Activated CD4-positive, alpha-beta T cell treated with anti-CD3 and anti-CD28 coated beads for 1 hour (primary cell): ENCODE data around the gene CYP2B6.
"Not testable (repeated sequence)": the region's sequence is repeated elsewhere in the genome, so short reads cannot be mapped to it uniquely, and the experiment has no call there.

ENCODE experiments used
- DNase-seq: peaks from one replicate; pipeline ENCODE4 v3.0.0-alpha.2; 2020

CYP2B6 gene

DNA sequence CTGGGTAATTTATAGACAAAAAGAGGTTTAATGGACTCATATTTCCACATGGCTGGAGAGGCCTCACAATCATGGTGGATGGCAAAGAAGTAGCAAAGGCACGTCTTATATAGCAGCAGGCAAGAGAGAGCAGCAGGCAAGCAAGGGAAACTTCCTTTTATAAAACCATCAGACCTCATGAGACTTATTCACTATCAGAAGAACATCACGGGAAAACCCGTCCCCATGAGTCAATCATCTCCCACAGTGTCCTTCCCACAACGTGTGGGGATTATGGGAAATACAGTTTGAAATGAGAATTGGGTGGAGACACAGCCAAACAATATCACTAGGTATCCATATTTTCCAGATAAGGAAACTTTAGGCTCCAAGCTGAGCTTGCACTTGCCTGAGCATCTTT, 9.5 kb upstream of the CYP2B6 start:
- no peak for DNase-seq

DNA sequence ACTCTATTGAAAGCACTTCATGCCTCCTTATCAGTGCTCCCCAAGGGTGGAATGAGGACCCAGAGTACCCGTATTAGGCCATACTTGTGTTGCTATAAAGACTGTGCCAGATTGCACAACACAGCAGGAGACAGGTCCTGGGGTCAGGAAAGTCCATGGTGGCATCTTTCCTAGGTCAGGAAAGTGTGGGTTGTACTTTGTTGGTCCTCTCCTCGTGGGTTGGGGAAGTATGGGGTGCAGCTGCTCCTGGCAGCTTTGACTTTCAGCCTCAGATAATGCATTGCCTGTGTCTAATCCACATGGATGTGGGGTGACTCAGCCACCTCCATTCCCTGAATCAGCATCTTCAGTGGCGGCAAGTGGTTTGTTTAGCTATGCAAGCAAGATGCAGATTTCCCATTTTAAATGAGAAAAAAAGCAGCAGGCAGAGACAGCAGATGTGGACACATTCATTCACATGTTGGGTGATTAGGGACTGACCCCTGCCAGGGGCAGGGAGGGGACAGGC, 8.4 kb upstream of the CYP2B6 start:
- no peak for DNase-seq

DNA sequence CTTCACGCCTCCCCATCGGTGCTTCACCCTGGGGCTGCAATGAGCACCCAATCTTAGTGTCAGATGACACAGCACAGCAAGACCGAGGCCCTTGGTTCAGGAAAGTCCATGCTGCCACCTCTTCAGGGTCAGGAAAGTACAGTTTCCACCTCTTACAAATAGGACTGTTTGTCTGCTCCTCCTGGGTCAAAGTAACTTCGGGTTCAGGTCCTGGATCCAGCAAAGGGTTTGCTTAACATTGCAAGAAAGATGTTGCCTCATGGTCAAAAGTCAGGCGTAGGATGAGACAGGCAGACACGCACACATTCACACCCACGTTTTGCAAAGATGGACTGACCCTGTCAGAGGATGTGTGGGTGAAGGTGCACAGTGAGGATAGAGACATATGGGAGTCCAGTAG, 1.6 kb upstream of the CYP2B6 start:
- no peak for DNase-seq

DNA sequence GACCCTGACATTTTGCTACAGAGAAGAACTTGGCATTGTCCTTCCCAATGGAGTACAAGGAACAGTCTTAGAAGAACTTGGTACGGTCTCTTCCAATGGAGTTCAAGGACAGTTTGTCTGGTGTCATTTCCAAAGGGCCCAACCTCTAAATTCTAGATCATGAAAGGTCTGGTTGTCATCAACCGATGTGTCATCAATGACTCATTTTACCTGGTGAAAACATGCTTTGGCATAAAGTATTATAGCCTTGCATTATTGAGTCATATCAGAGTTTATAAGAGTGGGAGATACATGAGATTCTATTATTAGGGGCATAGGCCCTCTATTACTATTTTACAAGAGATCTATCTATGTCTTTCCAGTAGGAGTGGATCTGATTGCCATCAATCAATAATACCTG, 4.3 kb downstream of the CYP2B6 start:
- no peak for DNase-seq

DNA sequence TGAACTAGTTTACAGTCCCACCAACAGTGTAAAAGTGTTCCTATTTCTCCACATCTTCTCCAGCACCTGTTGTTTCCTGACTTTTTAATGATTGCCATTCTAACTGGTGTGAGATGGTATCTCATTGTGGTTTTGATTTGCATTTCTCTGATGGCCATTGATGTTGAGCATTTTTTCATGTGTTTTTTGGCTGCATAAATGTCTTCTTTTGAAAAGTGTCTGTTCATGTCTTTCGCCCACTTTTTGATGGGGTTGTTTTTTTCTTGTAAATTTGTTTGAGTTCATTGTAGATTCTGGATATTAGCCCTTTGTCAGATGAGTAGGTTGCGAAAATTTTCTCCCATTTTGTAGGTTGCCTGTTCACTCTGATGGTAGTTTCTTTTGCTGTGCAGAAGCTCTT, 7.9 kb downstream of the CYP2B6 start:
- DNase-seq, result not testable (repeated sequence)

DNA sequence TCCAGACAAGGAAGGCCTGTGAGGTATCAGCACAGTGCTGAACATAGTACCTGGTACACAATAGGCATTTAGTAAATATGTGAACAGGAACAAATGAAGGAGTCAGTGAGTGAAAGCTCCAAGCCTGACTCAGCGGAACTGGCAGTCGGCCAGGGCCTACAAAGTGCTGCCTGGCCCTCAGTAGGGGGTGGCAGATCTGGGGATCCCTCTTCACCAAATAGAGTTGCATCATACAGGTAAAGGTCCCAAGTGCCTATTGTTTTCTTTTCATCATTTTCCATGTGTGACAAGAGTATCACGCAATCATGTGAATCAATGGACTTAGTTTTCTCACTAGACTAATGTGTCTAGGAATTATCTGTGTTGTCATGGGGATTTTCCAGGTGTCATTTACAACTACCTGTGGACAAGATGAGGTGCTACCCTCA, 9.2 kb downstream of the CYP2B6 start:
- no peak for DNase-seq

DNA sequence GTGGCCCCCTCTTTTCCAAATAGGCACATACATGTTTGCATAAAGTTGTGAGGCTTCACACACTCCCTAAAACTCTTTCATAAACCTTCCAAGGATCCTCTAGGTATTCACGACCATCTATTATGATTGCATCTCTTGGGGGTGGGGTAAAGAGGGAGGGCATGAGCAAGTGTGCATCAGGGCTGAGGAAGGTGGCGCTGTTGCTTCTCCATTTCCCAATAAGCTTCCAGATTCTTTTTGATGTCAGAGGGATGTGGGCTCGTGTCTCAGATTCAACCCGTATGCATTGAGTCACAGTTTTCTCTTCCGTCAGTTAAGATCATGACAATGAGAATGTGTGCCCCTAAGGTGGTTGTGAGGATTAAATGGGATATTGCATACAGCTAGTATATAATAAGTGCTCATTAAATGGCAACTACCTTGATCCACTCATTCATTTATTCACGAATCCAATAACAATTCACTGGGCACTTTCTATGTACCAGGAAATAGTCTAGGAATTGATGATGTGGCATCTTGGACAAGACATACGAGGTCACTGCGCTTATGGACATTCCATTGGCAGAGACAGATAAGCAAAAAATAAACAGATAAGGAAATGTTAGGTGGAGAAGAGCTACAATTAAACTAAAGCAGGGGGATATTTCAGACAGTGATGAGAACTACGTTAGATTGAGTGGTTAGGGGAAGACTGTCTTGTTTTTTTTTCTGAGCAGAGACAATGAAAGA, 10.3 kb downstream of the CYP2B6 start:
- DNase-seq, result no peak

DNA sequence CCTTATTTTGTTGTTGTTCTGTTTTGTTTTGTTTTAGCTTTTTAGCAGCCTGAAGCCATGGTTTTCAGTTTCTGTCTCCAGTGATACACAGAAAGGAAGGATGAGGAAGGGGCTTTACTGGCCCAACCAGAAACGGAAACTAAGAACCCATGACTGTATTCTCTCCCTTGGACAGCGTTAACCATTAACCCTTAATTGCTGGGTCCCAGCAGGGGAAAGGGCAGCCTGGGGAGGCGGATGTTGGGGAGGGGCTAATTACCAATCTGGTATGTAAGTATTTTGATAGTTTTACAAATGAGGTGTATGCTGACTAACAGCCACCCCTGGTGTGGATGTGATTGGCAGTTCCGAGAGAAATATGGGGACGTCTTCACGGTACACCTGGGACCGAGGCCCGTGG, 12.6 kb downstream of the CYP2B6 start:
- not testable (repeated sequence) for DNase-seq

DNA sequence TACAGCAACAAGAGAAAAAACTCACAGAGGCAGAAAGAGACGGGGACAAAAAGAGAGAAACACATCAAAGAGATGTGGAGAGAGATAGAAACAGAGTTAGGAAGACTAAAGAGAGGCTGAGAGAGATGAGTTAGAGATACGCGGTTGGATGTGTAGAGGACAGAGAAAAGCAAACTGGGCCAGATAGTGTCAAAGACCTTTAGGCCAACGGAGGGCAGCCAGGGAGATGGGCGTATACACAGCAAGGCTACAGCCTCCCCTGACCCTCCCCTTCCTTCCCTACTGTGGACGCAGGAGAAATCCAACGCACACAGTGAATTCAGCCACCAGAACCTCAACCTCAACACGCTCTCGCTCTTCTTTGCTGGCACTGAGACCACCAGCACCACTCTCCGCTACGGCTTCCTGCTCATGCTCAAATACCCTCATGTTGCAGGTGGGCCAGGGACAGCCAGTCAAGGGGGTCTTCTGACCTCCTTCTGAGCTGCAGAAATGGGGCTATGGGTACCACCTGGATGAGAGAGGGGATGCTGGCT, 18.7 kb downstream of the CYP2B6 start:
- no peak for DNase-seq

DNA sequence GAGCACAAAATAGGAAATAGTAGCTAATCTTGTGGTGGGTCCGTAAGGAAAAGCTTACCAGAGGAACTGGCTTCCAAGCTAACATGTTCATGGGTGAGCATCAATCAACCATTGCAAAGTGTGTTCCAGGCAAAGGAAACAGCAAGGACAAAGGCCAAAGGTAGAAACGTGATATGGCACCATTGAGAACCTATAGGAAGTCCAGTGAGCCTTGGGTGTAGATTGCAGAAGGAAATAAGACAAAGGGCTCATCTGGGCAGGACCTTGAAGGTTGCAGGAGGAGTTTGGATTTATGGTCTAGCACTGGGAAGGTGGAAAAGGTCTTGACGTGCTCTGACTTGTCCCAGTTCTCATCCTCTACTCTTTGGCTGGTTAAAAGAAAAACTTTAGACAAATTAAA, 22.3 kb downstream of the CYP2B6 start:
- no peak for DNase-seq

DNA sequence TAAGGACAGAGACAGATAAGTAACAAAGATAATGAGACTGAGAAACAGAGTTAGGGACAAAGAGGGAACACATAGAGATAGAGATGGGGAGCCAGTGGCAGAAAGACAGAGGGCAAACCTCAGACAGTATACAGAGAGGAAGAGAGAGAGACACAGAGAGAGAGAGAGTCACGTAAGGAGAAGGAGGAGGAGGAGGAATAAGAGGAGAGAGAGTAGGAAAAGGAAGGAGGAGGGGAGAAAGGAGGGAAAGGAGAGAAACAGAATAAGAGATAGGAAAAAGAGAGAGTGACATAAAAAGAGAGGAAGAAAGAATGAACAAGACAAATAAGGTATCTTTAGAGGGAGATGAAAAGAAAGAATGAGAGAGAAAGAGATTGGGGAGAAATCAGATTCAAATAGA, 23.6 kb downstream of the CYP2B6 start:
- no peak for DNase-seq

DNA sequence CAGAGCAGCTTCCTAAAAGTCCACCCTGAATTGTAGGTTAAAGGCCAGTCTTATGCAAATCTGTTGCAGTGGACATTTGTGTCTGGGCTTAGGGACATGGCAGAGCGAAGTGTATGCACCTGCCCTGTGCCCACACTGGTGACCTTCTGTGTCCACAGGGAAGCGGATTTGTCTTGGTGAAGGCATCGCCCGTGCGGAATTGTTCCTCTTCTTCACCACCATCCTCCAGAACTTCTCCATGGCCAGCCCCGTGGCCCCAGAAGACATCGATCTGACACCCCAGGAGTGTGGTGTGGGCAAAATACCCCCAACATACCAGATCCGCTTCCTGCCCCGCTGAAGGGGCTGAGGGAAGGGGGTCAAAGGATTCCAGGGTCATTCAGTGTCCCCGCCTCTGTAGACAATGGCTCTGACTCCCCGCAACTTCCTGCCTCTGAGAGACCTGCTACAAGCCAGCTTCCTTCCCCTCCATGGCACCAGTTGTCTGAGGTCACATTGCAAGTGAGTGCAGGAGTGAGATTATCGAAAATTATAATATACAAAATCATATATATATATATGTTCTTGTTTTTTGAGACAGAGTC, 25.5 kb downstream of the CYP2B6 start:
- no peak for DNase-seq

DNA sequence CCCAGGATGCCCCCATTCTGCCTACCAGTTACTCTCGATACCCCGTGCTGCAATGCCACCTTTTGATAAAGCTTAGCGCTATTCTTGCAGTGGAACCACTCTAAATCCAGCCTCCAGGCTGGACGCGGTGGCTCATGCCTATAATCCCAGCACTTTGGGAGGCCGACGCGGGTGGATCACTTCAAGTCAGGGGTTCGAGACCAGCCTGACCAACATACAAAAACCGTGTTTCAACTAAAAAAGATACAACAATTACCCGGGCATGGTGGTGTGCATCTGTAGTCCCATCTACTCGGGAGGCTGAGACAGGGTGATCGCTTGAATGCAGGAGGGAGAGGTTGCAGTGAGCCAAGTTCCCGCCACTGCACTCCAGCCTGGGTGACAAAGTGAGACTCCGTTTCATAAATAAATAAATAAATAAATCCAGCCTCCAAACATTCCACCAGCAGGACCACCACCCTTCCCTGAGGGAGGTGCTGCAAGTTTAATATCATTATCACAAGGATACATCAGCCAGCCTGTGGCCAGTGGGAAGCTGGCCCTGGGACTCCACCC, 27.7 kb downstream of the CYP2B6 start:
- DNase-seq, result no peak

DNA sequence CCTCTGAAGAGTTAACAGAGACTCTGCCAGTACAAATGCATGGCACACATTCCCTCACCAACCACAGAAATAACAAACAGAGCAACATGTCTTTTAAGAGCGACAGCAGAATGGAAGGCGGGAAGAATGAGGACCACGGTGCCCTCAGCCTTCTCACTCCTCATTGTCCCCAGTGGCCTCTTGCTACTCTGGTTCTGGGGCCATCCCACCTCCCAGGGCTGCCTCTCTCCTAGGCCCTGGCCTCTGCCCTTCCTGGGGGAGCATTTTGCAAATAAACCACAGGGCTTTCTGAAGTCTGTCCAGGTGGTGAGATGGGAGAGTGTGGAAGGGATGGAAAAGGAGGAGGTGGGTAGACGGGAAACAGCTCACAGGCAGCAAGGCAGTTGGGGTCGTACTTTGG, 28.3 kb downstream of the CYP2B6 start:
- no peak for DNase-seq

DNA sequence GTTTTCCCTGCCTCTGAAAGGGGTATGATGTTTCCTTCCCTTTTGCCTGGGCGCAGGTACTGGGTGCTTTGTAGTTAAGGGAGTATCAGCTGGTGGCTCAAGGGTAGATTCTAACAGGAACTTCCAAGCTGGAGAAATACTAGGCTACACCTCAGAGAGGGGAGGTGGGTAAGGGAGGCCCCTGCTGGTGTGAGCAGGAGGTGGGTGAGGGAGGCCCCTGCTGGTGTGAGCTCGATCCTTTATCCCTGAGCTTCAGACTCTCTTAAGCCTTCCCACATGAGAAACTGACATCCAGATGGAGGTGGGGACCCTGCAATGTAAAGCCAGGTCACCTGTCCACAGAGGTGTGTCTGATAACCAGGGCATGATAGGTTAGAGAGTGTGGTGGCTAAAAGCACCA, 32.1 kb downstream of the CYP2B6 start:
- no peak for DNase-seq

DNA sequence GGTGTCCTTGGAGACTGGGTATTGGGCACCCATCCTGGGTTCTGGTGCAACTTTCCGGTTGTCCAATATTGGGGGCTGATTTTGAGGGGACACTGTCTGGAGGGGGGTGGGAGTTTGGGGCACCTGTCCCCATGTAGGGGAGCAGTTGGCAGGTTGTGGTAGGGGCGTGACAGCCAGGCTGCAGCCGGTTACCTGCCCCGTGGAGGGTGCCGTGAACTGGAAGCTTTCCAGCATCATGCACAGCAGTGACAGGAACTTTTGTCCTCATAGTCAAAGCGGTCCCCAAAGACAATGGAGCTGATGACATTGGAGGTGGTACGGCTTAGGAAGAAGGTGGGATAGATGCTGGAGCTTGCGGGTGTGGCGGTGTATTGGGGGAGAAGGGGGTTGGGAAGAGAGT, 34.3 kb downstream of the CYP2B6 start:
- DNase-seq, result no peak

DNA sequence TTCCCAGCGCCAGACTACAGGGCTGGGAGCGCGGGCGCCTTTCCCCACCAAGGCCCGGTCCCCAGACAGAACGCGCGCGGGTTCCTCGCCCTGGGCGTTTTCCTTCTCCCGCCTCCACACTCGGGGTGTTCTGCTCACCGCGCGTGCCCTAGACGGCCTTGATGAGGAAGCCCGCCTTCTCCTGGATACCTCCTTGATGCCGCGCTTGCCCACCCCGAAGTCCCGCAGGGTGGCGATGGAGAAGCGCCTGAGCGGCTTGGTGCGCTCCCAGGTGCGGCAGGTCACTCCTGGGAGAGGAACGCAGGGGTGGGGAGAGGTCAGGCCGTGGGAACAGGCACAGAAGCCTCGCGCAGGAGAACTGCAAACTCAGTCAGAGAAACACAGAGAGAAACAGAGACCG, 34.8 kb downstream of the CYP2B6 start:
- no peak for DNase-seq

DNA sequence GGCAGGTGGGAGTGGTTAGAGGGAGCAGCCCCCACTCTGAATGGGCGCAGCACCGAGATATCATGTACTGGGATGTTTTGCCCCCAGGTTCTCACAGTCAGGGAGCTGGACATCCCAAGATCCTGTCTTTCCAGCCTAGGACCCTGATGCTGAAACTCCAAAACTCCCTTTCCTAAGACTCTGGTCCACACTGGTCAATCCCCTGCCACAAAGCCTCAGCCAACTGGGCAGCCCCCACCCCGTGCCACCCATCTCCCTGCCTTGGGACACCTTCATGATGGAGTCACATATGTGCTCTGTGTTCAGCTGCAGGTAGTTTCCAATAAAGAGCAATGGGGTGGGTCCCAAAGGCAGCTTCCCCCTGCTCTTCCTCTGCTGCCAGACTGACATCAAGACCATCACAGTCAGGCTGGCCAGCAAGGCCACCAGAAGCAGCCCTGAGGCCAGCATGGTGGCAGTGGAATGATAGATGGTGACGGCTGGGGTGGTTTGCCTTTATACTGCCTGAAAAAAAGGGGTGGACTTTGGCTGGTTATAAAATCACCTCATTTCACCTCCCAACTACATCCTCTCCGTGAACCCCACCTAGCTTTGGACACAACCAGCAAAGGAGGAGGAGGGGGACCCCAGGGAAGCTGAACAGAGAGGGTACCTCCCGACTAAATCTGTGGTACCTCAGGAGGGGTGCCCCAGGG, 36.3 kb downstream of the CYP2B6 start:
- DNase-seq, result no peak

DNA sequence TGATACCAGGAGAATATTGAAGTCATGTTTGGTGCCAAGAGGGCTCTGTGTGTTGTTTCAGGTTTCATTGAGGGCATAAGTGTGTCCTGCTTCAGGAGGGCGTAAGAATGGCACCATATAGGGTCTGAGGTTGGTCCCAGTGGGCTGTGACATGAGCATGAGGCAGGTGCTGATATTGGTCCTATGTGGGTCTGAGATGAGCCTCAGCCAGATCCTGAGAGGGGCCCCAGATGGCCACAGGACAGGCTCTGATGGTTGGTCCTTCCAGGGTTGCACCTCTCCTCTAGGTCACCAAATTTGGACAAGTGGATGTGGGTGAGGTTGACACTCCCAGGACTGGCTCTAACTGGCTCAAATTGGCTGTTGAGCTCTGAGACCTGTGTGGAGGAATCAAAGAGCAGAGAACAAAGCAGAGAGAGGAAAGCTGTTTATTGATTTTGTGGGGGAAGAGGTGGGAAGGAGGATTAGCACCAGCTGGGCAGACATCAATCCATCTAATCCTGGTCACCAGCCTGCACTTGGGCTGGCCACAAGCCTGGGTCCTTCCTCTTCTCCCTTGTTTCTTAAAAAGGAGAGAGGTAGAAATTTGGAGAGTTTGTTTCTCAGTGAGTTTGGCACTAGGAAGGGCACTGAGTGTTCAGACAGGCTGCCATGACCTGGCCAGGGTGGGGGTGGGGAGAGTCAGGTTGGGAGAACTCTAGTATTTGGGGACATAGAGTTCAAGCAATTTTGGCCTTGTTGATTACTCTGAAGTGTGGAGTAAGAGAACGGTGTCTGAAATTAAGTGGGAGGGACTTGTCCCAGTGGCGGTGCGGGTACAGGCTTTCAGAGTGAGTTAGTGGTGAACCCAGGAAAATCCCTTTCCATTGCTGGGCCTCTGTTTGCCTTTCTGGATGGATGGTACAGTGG, 38.7 kb downstream of the CYP2B6 start:
- DNase-seq, result no peak

DNA sequence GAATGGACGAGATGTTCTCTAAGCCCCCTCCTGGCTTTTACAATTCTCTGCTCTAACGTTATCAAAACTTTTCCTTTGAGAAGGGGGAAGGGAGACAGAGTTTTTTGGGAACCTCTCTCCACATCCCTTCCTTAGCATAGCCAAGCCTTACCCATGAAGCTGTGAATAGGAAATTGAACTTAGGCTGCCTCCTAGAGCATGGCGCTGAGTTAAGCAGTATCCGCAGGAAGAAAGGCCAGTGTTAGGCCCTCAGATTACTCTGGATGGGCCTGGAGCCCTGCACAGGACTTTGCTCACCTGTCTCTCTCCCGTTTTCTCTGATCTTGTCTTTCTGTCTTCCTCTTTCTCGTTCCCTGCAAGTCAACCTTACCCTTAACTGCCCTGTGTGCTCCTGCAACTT, 39.6 kb downstream of the CYP2B6 start:
- no peak for DNase-seq

DNA sequence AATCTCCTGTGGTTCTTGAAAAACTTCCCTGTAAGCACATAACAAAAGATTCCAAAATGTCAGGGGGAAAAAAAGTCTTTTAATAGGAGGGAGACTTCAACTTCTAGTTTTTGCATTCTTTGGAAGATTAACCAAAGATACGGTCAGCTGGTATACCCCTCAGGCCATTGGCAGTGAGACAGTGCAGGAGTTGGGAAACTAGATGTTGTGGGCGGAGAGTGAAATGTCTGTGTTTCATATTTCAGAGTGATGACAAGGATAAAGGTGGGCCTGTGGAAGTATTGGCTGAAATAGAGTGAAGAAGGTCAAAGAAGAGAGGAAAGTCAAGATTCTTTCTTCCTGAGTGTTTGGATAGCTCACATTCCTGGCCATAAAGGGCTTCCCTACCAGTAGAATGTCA, 40.8 kb downstream of the CYP2B6 start:
- no peak for DNase-seq

DNA sequence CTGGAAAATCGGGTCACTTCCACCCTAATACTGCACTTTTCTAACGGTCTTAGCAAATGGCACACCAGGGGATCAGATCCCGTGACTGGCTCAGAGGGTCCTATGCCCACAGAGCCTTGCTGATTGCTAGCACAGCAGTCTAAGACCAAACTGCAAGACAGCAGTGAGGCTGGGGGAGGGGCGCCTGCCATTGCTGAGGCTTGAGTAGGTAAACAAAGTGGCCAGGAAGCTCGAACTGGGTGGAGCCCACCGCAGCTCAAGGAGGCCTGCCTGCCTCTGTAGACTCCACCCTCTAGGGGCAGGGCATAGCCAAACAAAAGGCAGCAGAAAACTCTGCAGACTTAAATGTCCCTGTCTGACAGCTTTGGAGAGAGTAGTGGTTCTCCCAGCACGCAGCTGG, 42.2 kb downstream of the CYP2B6 start:
- not testable (repeated sequence) for DNase-seq

DNA sequence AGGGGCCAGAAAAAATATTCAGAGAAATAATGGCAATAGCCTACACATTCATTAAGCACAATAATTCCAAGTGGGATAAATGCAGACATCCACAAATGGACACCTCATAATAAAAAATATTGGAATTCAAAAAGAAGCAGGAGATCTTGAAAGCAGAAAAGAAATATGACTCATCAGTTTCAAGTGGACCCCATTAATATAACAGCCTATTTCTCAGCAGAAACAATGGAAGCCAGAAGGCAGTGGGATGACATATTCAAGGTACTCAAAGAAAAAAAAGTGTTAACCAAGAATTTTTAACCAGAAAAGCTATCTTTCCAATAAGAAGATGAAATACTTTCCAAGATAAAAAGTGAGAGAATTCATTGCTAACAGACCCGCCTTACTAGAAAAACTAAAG, 48.7 kb downstream of the CYP2B6 start:
- no peak for DNase-seq
